Vagina (tissue), 2 donors: ENCODE data around the gene FGF6.

Experiments used
- CTCF ChIP-seq, 3 experiments: fragments of 450-650 bp in 2 of 3; fragments of 200-600 bp in 1 of 3; sonication (generic) in 1 of 3; IDR thresholded peaks; one replicate each; pipeline ENCODE4 v1.5.1; 2017 to 2019; ENCODE audit warnings: antibody characterized with exemption in 3 of 3, mild to moderate bottlenecking in 2 of 3, moderate library complexity in 2 of 3
- POLR2AphosphoS5 ChIP-seq, 2 donors: sonication (generic); formaldehyde crosslinking; IDR thresholded peaks; one replicate each; pipeline ENCODE4 v1.9.0; 2017; ENCODE audit warnings: antibody characterized with exemption in 2 of 2, mild to moderate bottlenecking in 2 of 2, low read depth in 1 of 2; ENCODE audit not compliant: insufficient read depth in 1 of 2

GRCh38 chr12:4435537-4435936 lies 10.1 kb downstream of the FGF6 start:
- TF ChIP-seq CTCF (IDR thresholded peaks at IDR 0.05): no peak
- TF ChIP-seq POLR2AphosphoS5 (IDR thresholded peaks at IDR 0.05; ENCODE audit: insufficient read depth in 1 of 2, low read depth in 1 of 2): no peak
